Type B pancreatic cell (in vitro differentiated cells): ENCODE measurements around the gene TM4SF1. TPM values are rescaled to one million over a fixed set of nuclear protein-coding genes. Genes with fewer than 3 reads are reported as not detected.

Experiments
- DNase-seq: peaks from one replicate; pipeline ENCODE4 v3.0.0; 2021; ENCODE audit warnings: mixed read lengths; ENCODE audit not compliant: unreplicated experiment; ENCODE audit errors: extremely low spot score
- H3K27ac Mint-ChIP-seq: 2 replicates; pipeline ENCODE4 v1.8.0; 2021; ENCODE audit warnings: mild to moderate bottlenecking, mixed read lengths
- H3K27me3 Mint-ChIP-seq: 2 replicates; pipeline ENCODE4 v1.8.0; 2021; ENCODE audit warnings: mixed read lengths
- H3K36me3 Mint-ChIP-seq: 2 replicates; pipeline ENCODE4 v1.8.0; 2021; ENCODE audit warnings: mixed read lengths
- H3K4me1 Mint-ChIP-seq: one replicate; pipeline ENCODE4 v1.8.0; 2021; ENCODE audit warnings: mixed read lengths; ENCODE audit not compliant: unreplicated experiment
- H3K4me3 Mint-ChIP-seq: 2 replicates; pipeline ENCODE4 v1.8.0; 2021; ENCODE audit warnings: mild to moderate bottlenecking, mixed read lengths
- H3K9me3 Mint-ChIP-seq: 2 replicates; pipeline ENCODE4 v1.8.0; 2021; ENCODE audit warnings: mixed read lengths
- total RNA-seq: library from RNA; stranded (reverse); gene quantifications from 2 replicates; pipeline ENCODE4 v1.2.1, GENCODE V29; 2021; ENCODE audit warnings: low replicate concordance
- TF ChIP-seq, protein P1 (sequence below): fragments of 200-600 bp; sonication (generic); conservative IDR thresholded peaks from 2 replicates; pipeline ENCODE4 v1.5.0; 2021; ENCODE audit warnings: antibody characterized with exemption, mild to moderate bottlenecking

The TM4SF1 gene
- total RNA-seq, 1 donor from 2014 or later: 39.4 TPM

- H3K27ac Mint-ChIP-seq: peak overlapping the region; percentile 83
- no peaks in the 10 kb centered on the region for H3K27me3 Mint-ChIP-seq
- peaks cover 3% of the 10 kb centered on the region for H3K36me3 Mint-ChIP-seq
- H3K4me3 Mint-ChIP-seq: peak overlapping the region; percentile 38
- H3K4me1 Mint-ChIP-seq: peaks cover 41% of the 10 kb centered on the region
- TF ChIP-seq, protein P1, sequence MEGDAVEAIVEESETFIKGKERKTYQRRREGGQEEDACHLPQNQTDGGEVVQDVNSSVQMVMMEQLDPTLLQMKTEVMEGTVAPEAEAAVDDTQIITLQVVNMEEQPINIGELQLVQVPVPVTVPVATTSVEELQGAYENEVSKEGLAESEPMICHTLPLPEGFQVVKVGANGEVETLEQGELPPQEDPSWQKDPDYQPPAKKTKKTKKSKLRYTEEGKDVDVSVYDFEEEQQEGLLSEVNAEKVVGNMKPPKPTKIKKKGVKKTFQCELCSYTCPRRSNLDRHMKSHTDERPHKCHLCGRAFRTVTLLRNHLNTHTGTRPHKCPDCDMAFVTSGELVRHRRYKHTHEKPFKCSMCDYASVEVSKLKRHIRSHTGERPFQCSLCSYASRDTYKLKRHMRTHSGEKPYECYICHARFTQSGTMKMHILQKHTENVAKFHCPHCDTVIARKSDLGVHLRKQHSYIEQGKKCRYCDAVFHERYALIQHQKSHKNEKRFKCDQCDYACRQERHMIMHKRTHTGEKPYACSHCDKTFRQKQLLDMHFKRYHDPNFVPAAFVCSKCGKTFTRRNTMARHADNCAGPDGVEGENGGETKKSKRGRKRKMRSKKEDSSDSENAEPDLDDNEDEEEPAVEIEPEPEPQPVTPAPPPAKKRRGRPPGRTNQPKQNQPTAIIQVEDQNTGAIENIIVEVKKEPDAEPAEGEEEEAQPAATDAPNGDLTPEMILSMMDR: no peak
- H3K9me3 Mint-ChIP-seq: no peaks in the 10 kb centered on the region
- no peak for DNase-seq
These were observed 4.0 kb downstream of the TM4SF1 start for GRCh38 chr3:149373235-149374125.

DNA sequence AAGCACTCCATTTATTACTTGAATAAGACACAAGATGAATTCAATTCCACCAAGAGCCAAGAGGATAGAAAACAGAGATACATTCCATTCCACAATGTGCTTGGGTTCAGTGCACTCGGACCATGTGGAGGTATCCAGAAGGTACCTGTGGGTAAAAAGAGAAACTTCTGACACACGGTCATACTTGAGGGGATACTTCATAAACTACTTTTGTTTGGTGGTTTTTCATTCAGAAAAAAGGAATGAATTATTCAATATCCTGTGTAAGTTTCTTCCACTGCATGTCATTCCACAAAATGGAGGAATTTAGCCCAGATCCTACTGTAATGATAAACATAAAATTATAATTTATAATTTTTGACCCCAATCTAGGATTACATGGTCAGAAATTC lies 5.7 kb downstream of the TM4SF1 start:
- no peaks in the 10 kb centered on the region for H3K9me3 Mint-ChIP-seq
- peak overlapping the region; percentile 68 for H3K27ac Mint-ChIP-seq
- H3K4me1 Mint-ChIP-seq: peaks cover 34% of the 10 kb centered on the region

GRCh38 chr3:149371001-149371722 lies 6.3 kb downstream of the TM4SF1 start:
- no peaks in the 10 kb centered on the region for H3K27me3 Mint-ChIP-seq
- peaks cover 33% of the 10 kb centered on the region for H3K4me1 Mint-ChIP-seq
- no peaks in the 10 kb centered on the region for H3K9me3 Mint-ChIP-seq
- H3K4me3 Mint-ChIP-seq: peak overlapping the region; percentile 40
- TF ChIP-seq, protein P1: no peak
- H3K36me3 Mint-ChIP-seq: peaks cover 3% of the 10 kb centered on the region
- H3K27ac Mint-ChIP-seq: peak overlapping the region; percentile 68
- no peak for DNase-seq

More for the DNA sequence above, 5.7 kb downstream of the TM4SF1 start:
- no peak for DNase-seq
- Mint-ChIP-seq H3K27me3 (no peaks in the 10 kb centered on the region), H3K4me3 (peak overlapping the region; percentile 40), H3K36me3 (peaks cover 3% of the 10 kb centered on the region)
- TF ChIP-seq, protein P1: no peak

DNA sequence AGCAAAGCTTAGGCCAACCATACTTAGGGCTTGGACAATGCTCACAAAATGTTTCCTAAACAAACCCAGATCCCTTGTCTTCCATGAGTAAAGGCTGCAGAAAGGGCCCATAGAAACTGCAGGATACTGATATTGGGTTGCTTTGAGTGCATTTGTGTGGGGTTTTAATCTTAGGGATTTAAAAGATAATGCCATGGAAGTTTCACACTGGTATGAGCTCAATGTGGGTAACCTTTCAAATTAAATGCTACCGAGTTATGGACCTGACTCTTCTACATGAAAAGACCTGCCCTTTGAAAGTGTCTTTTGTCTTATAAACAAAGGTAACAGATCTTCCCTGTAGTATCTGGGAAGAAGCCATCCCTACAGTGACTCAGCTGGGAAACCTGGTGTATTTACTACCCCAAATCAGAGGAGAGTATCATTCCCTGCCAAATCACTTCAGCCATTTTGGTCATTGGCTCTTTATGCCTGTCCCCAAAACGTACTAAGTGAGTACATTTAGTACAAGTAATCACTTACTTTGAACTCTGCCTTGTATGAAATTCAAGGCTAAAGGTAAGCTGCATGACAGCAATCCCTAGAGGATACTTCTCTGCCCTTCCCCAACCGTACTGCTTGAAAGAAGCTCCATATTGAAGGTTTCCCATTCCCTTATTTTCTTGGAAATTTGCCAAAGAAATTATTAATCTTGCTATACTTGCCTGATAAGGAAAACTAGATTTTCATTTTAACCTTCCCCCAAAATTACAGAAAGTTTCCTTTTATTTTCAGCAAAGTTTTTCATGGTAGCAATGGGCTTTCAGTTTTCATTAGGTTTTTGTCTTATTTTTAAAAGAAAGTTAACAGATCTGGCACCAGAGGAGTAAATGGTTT lies 7.2 kb downstream of the TM4SF1 start:
- Mint-ChIP-seq H3K4me3 (peak overlapping the region; percentile 21), H3K27me3 (no peaks in the 10 kb centered on the region), H3K36me3 (peaks cover 3% of the 10 kb centered on the region), H3K9me3 (no peaks in the 10 kb centered on the region), H3K27ac (peak overlapping the region; percentile 50), H3K4me1 (peaks cover 33% of the 10 kb centered on the region)
- DNase-seq: no peak
- TF ChIP-seq, protein P1: no peak
